Caco-2 (cell line): ENCODE results near the gene UBE2D1. TPM values are rescaled to one million over a fixed set of nuclear protein-coding genes. Genes with fewer than 3 reads are reported as not detected.

Experiments used
- BruUV-seq: library from RNA; stranded (reverse); fragments of 400-500 nt; replicated peaks from 2 replicates; lab custom pipeline; 2021; lab: Mats Ljungman, UMichigan
- CTCF ChIA-PET: fragments of 300-600 bp; sonication (Branson Sonifier 250); formaldehyde crosslinking; loops from one replicate; lab custom pipeline; 2022; ENCODE audit warnings: antibody characterized with exemption; lab: Charles Lee
- POLR2A ChIA-PET: fragments of 300-600 bp; sonication (Branson Sonifier 250); formaldehyde crosslinking; loops from one replicate; lab custom pipeline; 2022; ENCODE audit warnings: antibody characterized with exemption; lab: Charles Lee
- DNase-seq, 2 experiments: peaks; one replicate each; pipeline versions ENCODE4 v3.0.0 to v3.0.0-alpha.2; 2020 to 2022
- H3K27me3 ChIP-seq: replicated peaks from 2 replicates; pipeline ENCODE4 v1.6.0; 2011; ENCODE audit warnings: low read length; ENCODE audit not compliant: control insufficient read depth, insufficient read depth
- H3K36me3 ChIP-seq: 2 replicates; pipeline ENCODE4 v1.5.1; 2011; ENCODE audit warnings: low read length; ENCODE audit not compliant: control insufficient read depth, insufficient read depth
- H3K4me1 ChIP-seq: fragments of 250-450 bp; sonication (Bioruptor Pico); 2 replicates; pipeline ENCODE4 v1.5.1; 2020; ENCODE audit warnings: mild to moderate bottlenecking
- H3K4me3 ChIP-seq: 2 replicates; pipeline ENCODE4 v1.5.1; 2011; ENCODE audit warnings: low read depth, mild to moderate bottlenecking, control low read depth, low read length
- H3K9me3 ChIP-seq: fragments of 250-450 bp; sonication (Bioruptor Pico); 2 replicates; pipeline ENCODE4 v1.5.1; 2020; ENCODE audit warnings: mild to moderate bottlenecking, moderate library complexity
- H3K27ac Mint-ChIP-seq: one replicate; pipeline ENCODE4 v1.8.0; 2022; ENCODE audit warnings: mixed read lengths; ENCODE audit not compliant: unreplicated experiment
- H3K27me3 Mint-ChIP-seq: one replicate; pipeline ENCODE4 v1.8.0; 2022; ENCODE audit warnings: mixed read lengths; ENCODE audit not compliant: insufficient read depth, unreplicated experiment
- H3K36me3 Mint-ChIP-seq: one replicate; pipeline ENCODE4 v1.8.0; 2022; ENCODE audit warnings: mild to moderate bottlenecking, mixed read lengths; ENCODE audit not compliant: insufficient read depth, unreplicated experiment
- H3K4me1 Mint-ChIP-seq: one replicate; pipeline ENCODE4 v1.8.0; 2022; ENCODE audit warnings: low read depth, mixed read lengths; ENCODE audit not compliant: unreplicated experiment
- H3K4me3 Mint-ChIP-seq: one replicate; pipeline ENCODE4 v1.8.0; 2022; ENCODE audit warnings: mild to moderate bottlenecking, moderate library complexity, mixed read lengths; ENCODE audit not compliant: unreplicated experiment
- H3K9me3 Mint-ChIP-seq: one replicate; pipeline ENCODE4 v1.8.0; 2022; ENCODE audit warnings: mixed read lengths; ENCODE audit not compliant: unreplicated experiment
- intact Hi-C: fragments of 100-400 bp; cut with micrococcal nuclease; formaldehyde crosslinking; loops from one replicate; pipeline ENCODE4 v1.10.0; 2022; ENCODE audit not compliant: unreplicated experiment
- total RNA-seq: library from RNA; stranded (reverse); gene quantifications from 2 replicates; pipeline ENCODE4 v1.2.3, GENCODE V29; 2022
- TF ChIP-seq, protein P1 (sequence below), 2 experiments: fragments of 200-600 bp in 1 of 2; IDR thresholded peaks; 1 replicate in 1 of 2; 2 replicates in 1 of 2; pipeline versions ENCODE4 v1.5.1 to v1.8.0; 2011 to 2022; ENCODE audit warnings: antibody characterized with exemption in 1 of 2, control low read depth in 1 of 2, inconsistent platforms in 1 of 2, low read depth in 1 of 2, low read length in 1 of 2, mild to moderate bottlenecking in 1 of 2, moderate library complexity in 1 of 2; ENCODE audit not compliant: insufficient read depth in 1 of 2, severe bottlenecking in 1 of 2, unreplicated experiment in 1 of 2

Gene UBE2D1
- total RNA-seq, 1 experiment from 2014 or later = 39.7 TPM

DNA sequence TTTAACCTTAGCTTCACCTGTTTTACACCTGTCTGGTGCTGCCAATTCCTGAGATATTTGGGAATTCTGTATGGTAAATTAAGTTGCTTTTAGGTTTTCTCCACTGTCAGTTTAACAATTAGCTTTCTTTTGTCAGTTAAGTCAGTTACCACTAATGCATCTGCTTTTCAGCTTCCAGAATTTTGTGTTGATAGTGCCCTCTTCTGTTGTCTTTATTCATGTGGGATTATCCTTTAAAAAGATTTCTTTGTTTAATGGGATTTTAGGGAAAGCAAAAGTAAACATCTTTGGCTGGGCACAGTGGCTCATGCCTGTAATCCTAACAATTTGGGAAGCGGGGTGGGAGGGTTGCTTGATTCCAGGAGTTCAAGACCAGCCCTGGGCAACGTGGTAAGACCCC, 58.5 kb downstream of the UBE2D1 start:
- CTCF ChIA-PET = interaction anchor here (0.8 kb wide), 1 partner anchor 8 kb away, joined by 3 read pairs; the partner anchor contains the start of gene TFAM
- TF ChIP-seq, protein P1, sequence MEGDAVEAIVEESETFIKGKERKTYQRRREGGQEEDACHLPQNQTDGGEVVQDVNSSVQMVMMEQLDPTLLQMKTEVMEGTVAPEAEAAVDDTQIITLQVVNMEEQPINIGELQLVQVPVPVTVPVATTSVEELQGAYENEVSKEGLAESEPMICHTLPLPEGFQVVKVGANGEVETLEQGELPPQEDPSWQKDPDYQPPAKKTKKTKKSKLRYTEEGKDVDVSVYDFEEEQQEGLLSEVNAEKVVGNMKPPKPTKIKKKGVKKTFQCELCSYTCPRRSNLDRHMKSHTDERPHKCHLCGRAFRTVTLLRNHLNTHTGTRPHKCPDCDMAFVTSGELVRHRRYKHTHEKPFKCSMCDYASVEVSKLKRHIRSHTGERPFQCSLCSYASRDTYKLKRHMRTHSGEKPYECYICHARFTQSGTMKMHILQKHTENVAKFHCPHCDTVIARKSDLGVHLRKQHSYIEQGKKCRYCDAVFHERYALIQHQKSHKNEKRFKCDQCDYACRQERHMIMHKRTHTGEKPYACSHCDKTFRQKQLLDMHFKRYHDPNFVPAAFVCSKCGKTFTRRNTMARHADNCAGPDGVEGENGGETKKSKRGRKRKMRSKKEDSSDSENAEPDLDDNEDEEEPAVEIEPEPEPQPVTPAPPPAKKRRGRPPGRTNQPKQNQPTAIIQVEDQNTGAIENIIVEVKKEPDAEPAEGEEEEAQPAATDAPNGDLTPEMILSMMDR (IDR thresholded peaks at IDR 0.05; ENCODE audit: insufficient read depth in 1 of 2, low read depth in 1 of 2, low read length in 1 of 2, severe bottlenecking in 1 of 2, unreplicated experiment in 1 of 2) = no peak
- intact Hi-C loops = no loop called here

DNA sequence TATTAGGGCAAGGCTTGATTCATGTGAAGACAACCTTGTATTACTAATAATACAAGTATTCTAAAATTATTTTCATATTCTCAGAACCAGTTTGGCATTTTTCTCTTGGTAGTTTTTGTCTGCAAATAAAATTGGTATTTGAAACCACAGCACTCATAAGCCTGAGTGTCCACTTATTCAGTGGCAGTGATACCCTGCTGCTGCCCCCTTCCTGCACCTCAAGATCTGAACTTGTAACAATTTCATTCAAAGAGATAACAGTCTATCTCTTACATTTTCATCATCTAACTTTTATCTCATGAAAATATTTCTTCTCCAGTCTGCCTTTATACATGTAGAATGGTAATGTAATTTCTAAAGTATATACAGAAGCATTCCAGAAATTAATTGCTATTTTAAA, 59.7 kb downstream of the UBE2D1 start:
- ChIA-PET CTCF (no interaction called here), POLR2A (no interaction called here)
- H3K27me3 ChIP-seq = no peaks in the 10 kb centered on the region
- H3K27me3 Mint-ChIP-seq = no peaks in the 10 kb centered on the region
- no peaks in the 10 kb centered on the region for H3K4me1 ChIP-seq
- no peak overlapping the region for H3K4me3 ChIP-seq
- DNase-seq = no peak
- TF ChIP-seq, protein P1 (IDR thresholded peaks at IDR 0.05; ENCODE audit: insufficient read depth in 1 of 2, low read depth in 1 of 2, low read length in 1 of 2, severe bottlenecking in 1 of 2, unreplicated experiment in 1 of 2) = no peak
- H3K36me3 Mint-ChIP-seq = peaks cover 87% of the 10 kb centered on the region
- H3K36me3 ChIP-seq = peaks cover 8% of the 10 kb centered on the region
- H3K9me3 ChIP-seq = no peaks in the 10 kb centered on the region
- peaks cover 7% of the 10 kb centered on the region for H3K4me1 Mint-ChIP-seq
- intact Hi-C loops = no loop called here
- no peak overlapping the region for H3K4me3 Mint-ChIP-seq
- no TSS peak for BruUV-seq
- H3K9me3 Mint-ChIP-seq = no peaks in the 10 kb centered on the region
- H3K27ac Mint-ChIP-seq = no peak overlapping the region

More for the DNA sequence above, 58.5 kb downstream of the UBE2D1 start:
- H3K9me3 ChIP-seq = no peaks in the 10 kb centered on the region
- H3K27ac Mint-ChIP-seq = no peak overlapping the region
- no peaks in the 10 kb centered on the region for H3K9me3 Mint-ChIP-seq
- POLR2A ChIA-PET = no interaction called here
- H3K36me3 Mint-ChIP-seq = peaks cover 96% of the 10 kb centered on the region
- DNase-seq = no peak
- H3K27me3 Mint-ChIP-seq = no peaks in the 10 kb centered on the region
- no peaks in the 10 kb centered on the region for H3K4me1 ChIP-seq
- H3K36me3 ChIP-seq = peaks cover 10% of the 10 kb centered on the region
- no peaks in the 10 kb centered on the region for H3K27me3 ChIP-seq
- peaks cover 9% of the 10 kb centered on the region for H3K4me1 Mint-ChIP-seq
- H3K4me3 ChIP-seq = no peak overlapping the region
- no TSS peak for BruUV-seq
- H3K4me3 Mint-ChIP-seq = no peak overlapping the region

DNA sequence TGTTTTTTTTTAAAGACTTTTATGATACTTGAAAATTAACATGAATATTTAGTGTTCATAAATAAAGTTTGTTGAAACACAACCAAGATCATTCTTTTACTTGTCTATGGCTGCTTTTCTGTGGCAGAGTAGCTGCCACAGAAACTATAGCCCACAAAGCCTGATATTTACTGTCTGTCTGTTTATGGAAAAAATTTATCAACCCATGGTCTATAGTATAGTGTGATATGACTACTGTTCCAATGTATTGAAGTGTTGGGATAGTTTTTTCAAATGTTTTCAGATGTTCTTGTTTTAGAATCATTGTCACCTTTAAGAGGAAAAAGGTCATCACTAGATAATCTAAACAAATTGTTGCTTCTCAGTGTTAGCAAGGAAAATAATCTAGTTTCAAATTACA, 61.3 kb downstream of the UBE2D1 start:
- ChIA-PET CTCF (no interaction called here), POLR2A (no interaction called here)
- peaks cover 6% of the 10 kb centered on the region for H3K36me3 ChIP-seq
- H3K27ac Mint-ChIP-seq = no peak overlapping the region
- TF ChIP-seq, protein P1 (IDR thresholded peaks at IDR 0.05; ENCODE audit: insufficient read depth in 1 of 2, low read depth in 1 of 2, low read length in 1 of 2, severe bottlenecking in 1 of 2, unreplicated experiment in 1 of 2) = no peak
- H3K36me3 Mint-ChIP-seq = peaks cover 76% of the 10 kb centered on the region
- no peak overlapping the region for H3K4me3 ChIP-seq
- no peaks in the 10 kb centered on the region for H3K27me3 Mint-ChIP-seq
- no peaks in the 10 kb centered on the region for H3K9me3 Mint-ChIP-seq
- DNase-seq = no peak
- no peak overlapping the region for H3K4me3 Mint-ChIP-seq
- H3K27me3 ChIP-seq = no peaks in the 10 kb centered on the region
- BruUV-seq = no TSS peak
- H3K9me3 ChIP-seq = no peaks in the 10 kb centered on the region
- H3K4me1 Mint-ChIP-seq = no peaks in the 10 kb centered on the region
- no peaks in the 10 kb centered on the region for H3K4me1 ChIP-seq
- intact Hi-C loops = no loop called here
